Esophagus squamous epithelium (tissue), 5 donors: ENCODE measurements around the gene PTPRN2. TPM values are rescaled to one million over a fixed set of nuclear protein-coding genes. Genes with fewer than 3 reads are reported as not detected.

ENCODE experiments used
- DNase-seq: peaks from one replicate; lab custom pipeline; 2025; lab: John Stamatoyannopoulos, UW
- H3K27ac ChIP-seq, 4 donors: fragments of 200-600 bp; sonication (generic); one replicate each; pipeline ENCODE4 v1.5.1; 2016 to 2019; ENCODE audit warnings: mild to moderate bottlenecking in 1 of 4
- H3K27me3 ChIP-seq, 4 donors: fragments of 200-600 bp; sonication (generic); 1 replicate in 3 of 4; 2 replicates in 1 of 4; pipeline versions ENCODE4 v1.5.1 to v1.6.0; 2017 to 2021; ENCODE audit warnings: antibody characterized with exemption in 1 of 4
- H3K36me3 ChIP-seq, 3 donors: fragments of 200-600 bp; sonication (generic); one replicate each; pipeline ENCODE4 v1.5.1; 2016 to 2019
- H3K4me1 ChIP-seq, 3 donors: fragments of 200-600 bp; sonication (generic); one replicate each; pipeline ENCODE4 v1.5.1; 2017 to 2019
- H3K4me3 ChIP-seq, 4 donors: fragments of 200-600 bp; sonication (generic); 1 replicate in 3 of 4; 2 replicates in 1 of 4; pipeline ENCODE4 v1.5.1; 2016 to 2019; ENCODE audit warnings: mild to moderate bottlenecking in 2 of 4, moderate library complexity in 1 of 4
- H3K9me3 ChIP-seq, 3 donors: fragments of 200-600 bp; sonication (generic); one replicate each; pipeline ENCODE4 v1.5.1; 2016 to 2019
- POLR2A ChIP-seq, 4 donors: fragments of 450-650 bp; IDR thresholded peaks; one replicate each; pipeline ENCODE4 v1.6.1; 2017; ENCODE audit warnings: antibody characterized with exemption in 4 of 4, mild to moderate bottlenecking in 4 of 4, moderate library complexity in 3 of 4
- WGBS, 2 donors: methylation state at CpG; one replicate each; pipeline ENCODE4 v1.1.5; 2018; 5-methylcytosine and 5-hydroxymethylcytosine counted together
- intact Hi-C: fragments of 100-400 bp; cut with DNase I; formaldehyde crosslinking; loops from one replicate; pipeline ENCODE4 v1.15.0; 2022
- total RNA-seq, 4 donors: library from RNA; depleted of rRNA; stranded (reverse); fragments of >200 nt; gene quantifications; one replicate each; pipeline ENCODE4 v1.1.0, GENCODE V29; 2016
- TF ChIP-seq, protein P1 (sequence below), 6 experiments: fragments of 450-650 bp in 4 of 6; fragments of 200-600 bp in 2 of 6; sonication (generic) in 2 of 6; IDR thresholded peaks; one replicate each; pipeline ENCODE4 v1.5.1; 2016 to 2019; ENCODE audit warnings: antibody characterized with exemption in 6 of 6, mild to moderate bottlenecking in 4 of 6, moderate library complexity in 4 of 6
- donor health status: DM: yes; HTN: yes; CAD: no.

PTPRN2 gene
- total RNA-seq, 4 donors from 2014 or later: 0.38 to 2.7 (median 1.0) TPM

DNA sequence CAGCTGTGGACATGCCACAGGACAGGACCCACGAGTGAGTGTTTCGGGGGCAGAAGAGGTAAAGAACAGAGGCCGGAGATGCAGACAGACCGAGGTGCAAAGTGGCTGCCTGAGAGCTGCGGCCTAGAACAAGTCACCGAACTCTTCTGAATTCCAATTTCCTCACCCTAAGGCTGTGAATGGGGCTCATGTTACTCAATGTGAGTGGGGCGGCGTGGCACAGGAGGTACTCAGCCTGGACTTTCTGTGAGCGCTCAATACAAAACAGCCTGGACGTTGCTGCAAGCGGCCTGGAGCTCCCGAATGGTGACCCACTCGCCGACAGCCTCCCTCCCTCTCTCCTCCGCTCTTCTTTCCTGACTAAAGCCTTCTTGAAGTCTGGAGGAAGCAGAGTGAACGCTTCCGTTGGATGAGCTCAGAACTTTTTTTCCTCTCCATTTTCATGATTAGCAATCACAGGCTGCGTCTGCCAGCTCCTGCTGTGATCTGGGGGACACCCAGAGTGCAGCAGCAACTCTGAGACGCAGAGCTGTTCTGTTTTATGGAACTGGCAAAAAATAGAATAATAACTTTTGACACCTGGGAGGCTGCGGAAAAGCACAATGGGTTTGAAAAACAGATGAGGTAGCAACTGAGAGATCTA, 108.5 kb downstream of the PTPRN2 start:
- TF ChIP-seq POLR2A (IDR thresholded peaks at IDR 0.05): no peak
- TF ChIP-seq, protein P1, sequence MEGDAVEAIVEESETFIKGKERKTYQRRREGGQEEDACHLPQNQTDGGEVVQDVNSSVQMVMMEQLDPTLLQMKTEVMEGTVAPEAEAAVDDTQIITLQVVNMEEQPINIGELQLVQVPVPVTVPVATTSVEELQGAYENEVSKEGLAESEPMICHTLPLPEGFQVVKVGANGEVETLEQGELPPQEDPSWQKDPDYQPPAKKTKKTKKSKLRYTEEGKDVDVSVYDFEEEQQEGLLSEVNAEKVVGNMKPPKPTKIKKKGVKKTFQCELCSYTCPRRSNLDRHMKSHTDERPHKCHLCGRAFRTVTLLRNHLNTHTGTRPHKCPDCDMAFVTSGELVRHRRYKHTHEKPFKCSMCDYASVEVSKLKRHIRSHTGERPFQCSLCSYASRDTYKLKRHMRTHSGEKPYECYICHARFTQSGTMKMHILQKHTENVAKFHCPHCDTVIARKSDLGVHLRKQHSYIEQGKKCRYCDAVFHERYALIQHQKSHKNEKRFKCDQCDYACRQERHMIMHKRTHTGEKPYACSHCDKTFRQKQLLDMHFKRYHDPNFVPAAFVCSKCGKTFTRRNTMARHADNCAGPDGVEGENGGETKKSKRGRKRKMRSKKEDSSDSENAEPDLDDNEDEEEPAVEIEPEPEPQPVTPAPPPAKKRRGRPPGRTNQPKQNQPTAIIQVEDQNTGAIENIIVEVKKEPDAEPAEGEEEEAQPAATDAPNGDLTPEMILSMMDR (IDR thresholded peaks at IDR 0.05): no peak
- Histone ChIP-seq H3K27me3 (peaks cover 0 to 5% (median 0%) of the 10 kb centered on the region in 4 donors), H3K9me3 (no peaks in the 10 kb centered on the region), H3K36me3 (no peaks in the 10 kb centered on the region), H3K27ac (no peak overlapping the region), H3K4me1 (no peaks in the 10 kb centered on the region), H3K4me3 (no peak overlapping the region)
- DNase-seq: no peak
- intact Hi-C loops: no loop called here
- 70 to 74% methylated on average over 17 to 20 of the region's 20 CpGs for WGBS, 2 donors

GRCh38 chr7:158477866-158478265, 109.8 kb downstream of the PTPRN2 start:
- Histone ChIP-seq H3K36me3 (no peaks in the 10 kb centered on the region), H3K27me3 (peaks cover 0 to 5% (median 0%) of the 10 kb centered on the region in 4 donors), H3K27ac (no peak overlapping the region), H3K9me3 (no peaks in the 10 kb centered on the region), H3K4me3 (no peak overlapping the region), H3K4me1 (no peaks in the 10 kb centered on the region)
- WGBS, 2 donors: 76 to 82% methylated on average over 13 of the region's 13 CpGs
- intact Hi-C loops: no loop called here
- no peak for TF ChIP-seq POLR2A (IDR thresholded peaks at IDR 0.05)
- TF ChIP-seq, protein P1 (IDR thresholded peaks at IDR 0.05): no peak
- DNase-seq: no peak

- Histone ChIP-seq H3K27me3 (peaks cover 0 to 5% (median 0%) of the 10 kb centered on the region in 4 donors), H3K4me1 (no peaks in the 10 kb centered on the region), H3K9me3 (no peaks in the 10 kb centered on the region), H3K4me3 (no peak overlapping the region), H3K27ac (no peak overlapping the region), H3K36me3 (no peaks in the 10 kb centered on the region)
- intact Hi-C loops: no loop called here
- TF ChIP-seq POLR2A (IDR thresholded peaks at IDR 0.05): no peak
- TF ChIP-seq, protein P1 (IDR thresholded peaks at IDR 0.05): no peak
- 78 to 82% methylated on average over 21 to 24 of the region's 24 CpGs for WGBS, 2 donors
- DNase-seq: no peak
Measured at GRCh38 chr7:158476331-158476932, 111.2 kb downstream of the PTPRN2 start.

- WGBS, 2 donors: 83 to 85% methylated on average over 6 of the region's 6 CpGs
- Histone ChIP-seq H3K9me3 (no peaks in the 10 kb centered on the region), H3K4me3 (no peak overlapping the region), H3K4me1 (no peaks in the 10 kb centered on the region), H3K36me3 (no peaks in the 10 kb centered on the region), H3K27me3 (peaks cover 0 to 5% (median 0%) of the 10 kb centered on the region in 4 donors), H3K27ac (no peak overlapping the region)
- no peak for DNase-seq
- no peak for TF ChIP-seq POLR2A (IDR thresholded peaks at IDR 0.05)
- TF ChIP-seq, protein P1 (IDR thresholded peaks at IDR 0.05): no peak
- intact Hi-C loops: no loop called here
Measured at GRCh38 chr7:158475679-158476052, 112.0 kb downstream of the PTPRN2 start.

DNA sequence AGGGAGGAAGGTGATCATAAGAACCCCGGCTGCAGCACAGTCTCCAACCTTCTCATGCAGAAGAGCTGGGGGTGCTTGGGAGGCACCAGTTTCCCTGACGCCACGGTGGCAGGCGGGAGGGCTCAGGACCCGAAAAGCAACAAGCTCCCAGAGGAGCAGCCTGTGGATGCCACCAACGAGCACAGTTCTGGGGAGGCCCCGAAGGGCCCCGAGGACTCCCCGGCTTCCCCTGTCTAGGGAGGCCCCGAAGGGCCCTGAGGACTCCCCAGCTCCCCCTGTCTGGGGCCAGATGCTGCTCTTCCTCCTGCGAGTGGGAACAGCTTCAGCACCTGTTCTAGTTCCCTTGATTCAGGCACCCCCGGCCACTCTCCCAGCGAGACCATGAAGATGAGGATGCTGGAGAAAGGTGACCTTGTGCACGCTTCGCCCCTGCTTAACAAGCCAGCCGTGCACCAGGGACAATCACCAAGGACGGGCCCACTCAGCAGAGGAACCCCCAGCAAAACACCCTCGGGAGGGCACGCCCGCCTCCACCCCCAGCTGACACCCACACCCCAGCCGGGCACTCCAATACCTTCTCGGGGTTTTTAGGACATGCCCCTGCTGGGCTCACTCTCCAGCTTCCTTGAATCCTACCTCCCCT, 112.5 kb downstream of the PTPRN2 start:
- 72 to 86% methylated on average over 6 to 14 of the region's 22 CpGs for WGBS, 2 donors
- Histone ChIP-seq H3K27me3 (peaks cover 0 to 5% (median 0%) of the 10 kb centered on the region in 4 donors), H3K4me1 (no peaks in the 10 kb centered on the region), H3K27ac (no peak overlapping the region), H3K4me3 (no peak overlapping the region), H3K9me3 (no peaks in the 10 kb centered on the region), H3K36me3 (no peaks in the 10 kb centered on the region)
- TF ChIP-seq, protein P1 (IDR thresholded peaks at IDR 0.05): no peak
- no peak for TF ChIP-seq POLR2A (IDR thresholded peaks at IDR 0.05)
- intact Hi-C loops: no loop called here
- no peak for DNase-seq
